Measurements from ENCODE around the gene HNRNPH3. TPM values are rescaled to one million over a fixed set of nuclear protein-coding genes. Genes with fewer than 3 reads are reported as not detected.

Gene HNRNPH3
- total RNA-seq, 1 donor from 2014 or later: 110 TPM

- DNase-seq (ENCODE audit: low spot score): no peak
- intact Hi-C loops (cut with DNase I): no loop called here
These were observed 32.4 kb downstream of the HNRNPH3 start for GRCh38 chr10:68364101-68364886.

- intact Hi-C loops (cut with DNase I): no loop called here
These were observed 33.7 kb downstream of the HNRNPH3 start for GRCh38 chr10:68365611-68366010.

GRCh38 chr10:68366600-68366999, 34.7 kb downstream of the HNRNPH3 start:
- DNase-seq (ENCODE audit: low spot score): no peak
- intact Hi-C loops (cut with DNase I): no loop called here

More at GRCh38 chr10:68365611-68366010, 33.7 kb downstream of the HNRNPH3 start:
- DNase-seq (ENCODE audit: low spot score): no peak

GRCh38 chr10:68367121-68367520, 35.3 kb downstream of the HNRNPH3 start:
- DNase-seq (ENCODE audit: low spot score): no peak
- intact Hi-C loops (cut with DNase I): no loop called here

GRCh38 chr10:68371604-68372003, 39.7 kb downstream of the HNRNPH3 start:
- no peak for DNase-seq (ENCODE audit: low spot score)
- intact Hi-C loops (cut with DNase I): no loop called here

GRCh38 chr10:68385740-68386139, 53.9 kb downstream of the HNRNPH3 start:
- no peak for DNase-seq (ENCODE audit: low spot score)
- intact Hi-C loops (cut with DNase I): no loop called here

Other genes starting within 250 kb of the HNRNPH3 start
- 196 TPM for gene MYPN, start 222.6 kb upstream of the HNRNPH3 start, total RNA-seq
- gene ATOH7, start 100.0 kb upstream of the HNRNPH3 start, total RNA-seq: not detected
- gene PBLD, start 864 bp downstream of the HNRNPH3 start, total RNA-seq: 6.9 TPM
- 12.0 TPM for gene RUFY2, start 75.2 kb downstream of the HNRNPH3 start, total RNA-seq
- 3.5 TPM for gene DNA2, start 139.9 kb downstream of the HNRNPH3 start, total RNA-seq
- gene SLC25A16, start 195.5 kb downstream of the HNRNPH3 start, total RNA-seq: 16.5 TPM
- gene TET1, start 228.3 kb downstream of the HNRNPH3 start, total RNA-seq: 1.2 TPM